ENCODE data around the gene AFF3. TPM values are rescaled to one million over a fixed set of nuclear protein-coding genes. Genes with fewer than 3 reads are reported as not detected.

AFF3 gene
- total and polyA plus RNA-seq, 2 of the 8 experiments (the other 6 are each of a cell fraction or from before 2014, with no cell fraction given) = 0.27 to 3.0 TPM

- WGBS, 2 experiments (ENCODE audit: extremely low coverage in 1 of 2, insufficient coverage in 1 of 2, insufficient read length in 1 of 2, insufficient replicate concordance in 2 of 2, low coverage in 1 of 2, low lambda C conversion rate in 2 of 2, missing lambda C conversion rate in 1 of 2) = 94% methylated on average over 3 of the region's 3 CpGs; no CpG with 5 or more reads in 1 of the 2 experiments
- no peak overlapping the region for H4K8ac ChIP-seq (ENCODE audit: extremely low read depth, insufficient read depth, low read length)
- no peak overlapping the region for H3K27ac ChIP-seq (ENCODE audit: low read depth, low read length)
- ChIA-PET POLR2A (ENCODE audit: partially characterized antibody) (no interaction called here), CTCF (ENCODE audit: partially characterized antibody) (interaction anchor here (0.6 to 2.4 kb wide), 4 partner anchors 8 to 313 kb away, joined by 3 to 7 read pairs (median 3); no protein-coding TSS in a partner anchor)
- no peaks in the 10 kb centered on the region for H3K36me3 ChIP-seq (ENCODE audit: control insufficient read depth in 2 of 4, insufficient read depth in 4 of 4, low read length in 3 of 4)
- H3K4me3 ChIP-seq (ENCODE audit: extremely low read depth in 1 of 4, insufficient read depth in 2 of 4, low read depth in 3 of 4, low read length in 4 of 4) = no peak overlapping the region
- H3K9me3 ChIP-seq (ENCODE audit: insufficient read depth in 2 of 2, low read depth in 1 of 2, low read length in 1 of 2) = no peaks in the 10 kb centered on the region
- no peak overlapping the region for H3K9ac ChIP-seq (replicated peaks in 1 of 4; ENCODE audit: extremely low read depth in 1 of 4, low read depth in 3 of 4, low read length in 3 of 4)
- no peak overlapping the region for H4K91ac ChIP-seq (replicated peaks; ENCODE audit: insufficient read length, low read length)
- H2AFZ ChIP-seq (ENCODE audit: low read length) = no peak overlapping the region
- H2BK120ac ChIP-seq (replicated peaks; ENCODE audit: low read depth, low read length) = no peak overlapping the region
- H2BK5ac ChIP-seq (ENCODE audit: low read depth, low read length) = no peak overlapping the region
- no peaks in the 10 kb centered on the region for H4K20me1 ChIP-seq (replicated peaks in 1 of 2; ENCODE audit: control insufficient read depth in 1 of 2, insufficient read depth in 2 of 2, low read length in 2 of 2)
- TF ChIP-seq HDAC6 (IDR thresholded peaks at IDR 0.05; ENCODE audit: low read depth, low read length) (no peak), SP2 (IDR thresholded peaks at IDR 0.05; ENCODE audit: low read length) (no peak), BRCA1 (IDR thresholded peaks at IDR 0.05; ENCODE audit: low read depth, low read length) (no peak), RNF2 (IDR thresholded peaks at IDR 0.05; ENCODE audit: borderline replicate concordance, low read depth, low read length, missing control alignments, poor library complexity, severe bottlenecking) (no peak)
- no peak overlapping the region for H3K4me2 ChIP-seq (ENCODE audit: insufficient read depth in 1 of 2, low read depth in 2 of 2, low read length in 2 of 2)
- H2BK20ac ChIP-seq (ENCODE audit: low read length) = no peak overlapping the region
- DNase-seq (ENCODE audit: low read depth in 1 of 2, low spot score in 2 of 2) = no peak
- no peak overlapping the region for H3K23ac ChIP-seq (ENCODE audit: insufficient read length)
- no peak overlapping the region for H2AK5ac ChIP-seq (ENCODE audit: low read depth, low read length)
- no peak overlapping the region for H2BK12ac ChIP-seq (ENCODE audit: low read depth, low read length)
- H3K4ac ChIP-seq (replicated peaks; ENCODE audit: insufficient read length, low read depth, low read length) = no peak overlapping the region
- no peak overlapping the region for H3K18ac ChIP-seq (ENCODE audit: extremely low read depth, low read length)
- no peak for FAIRE-seq
- no peak overlapping the region for H3K56ac ChIP-seq (replicated peaks; ENCODE audit: insufficient read length, low read depth, low read length)
- H3K14ac ChIP-seq (ENCODE audit: insufficient read length) = no peak overlapping the region
- no peaks in the 10 kb centered on the region for H3K79me1 ChIP-seq (ENCODE audit: low read depth, low read length)
- no peak overlapping the region for H2BK15ac ChIP-seq (ENCODE audit: low read length)
- H3K4me1 ChIP-seq (replicated peaks in 1 of 4; ENCODE audit: control insufficient read depth in 3 of 4, insufficient read depth in 4 of 4, low read length in 3 of 4) = no peaks in the 10 kb centered on the region
- H3K79me2 ChIP-seq (ENCODE audit: control insufficient read depth in 1 of 2, insufficient read depth in 2 of 2, low read length in 2 of 2) = no peaks in the 10 kb centered on the region
- no peaks in the 10 kb centered on the region for H3K23me2 ChIP-seq (ENCODE audit: low read depth, low read length)
- no peak overlapping the region for H4K5ac ChIP-seq (ENCODE audit: insufficient read length, low read depth, low read length)
- H3K27me3 ChIP-seq (replicated peaks in 1 of 4; ENCODE audit: control insufficient read depth in 3 of 4, extremely low read depth in 1 of 4, insufficient read depth in 3 of 4, low read length in 3 of 4) = no peaks in the 10 kb centered on the region
These were observed 138.0 kb downstream of the AFF3 start for GRCh38 chr2:100004348-100004884.
